Measurements from ENCODE around the gene RTBDN. TPM values are rescaled to one million over a fixed set of nuclear protein-coding genes. Genes with fewer than 3 reads are reported as not detected.

Gene RTBDN
- total and polyA plus RNA-seq, 2 experiments from 2014 or later = 4.1 to 4.6 TPM

GRCh38 chr19:12880551-12881171 is 46.3 kb upstream of the RTBDN start (continued):
- TF ChIP-seq JUNB (IDR thresholded peaks at IDR 0.05; ENCODE audit: unreplicated experiment) = no peak

GRCh38 chr19:12875086-12875485 is 40.7 kb upstream of the RTBDN start:
- peaks cover 55% of the 10 kb centered on the region for H3K36me3 Mint-ChIP-seq (ENCODE audit: low read depth)
- no peak overlapping the region; the same call in 2 of the 3 replicates for H3K4me3 Mint-ChIP-seq
- no peak overlapping the region for H3K27ac ChIP-seq (ENCODE audit: low read depth)
- peaks cover under 1% of the 10 kb centered on the region; the same call in 1 of the 2 replicates for H3K27me3 ChIP-seq (ENCODE audit: insufficient read depth)
- H2AFZ ChIP-seq = no peak overlapping the region
- H3K4me3 ChIP-seq = no peak overlapping the region
- no peaks in the 10 kb centered on the region for H3K4me1 ChIP-seq (ENCODE audit: insufficient read depth)
- DNase-seq (ENCODE audit: low spot score) (no peak), ATAC-seq (no peak)
- H3K27me3 Mint-ChIP-seq (ENCODE audit: insufficient read depth, low read depth, poor library complexity) = peaks cover 7% of the 10 kb centered on the region
- peaks cover 8% of the 10 kb centered on the region for H3F3A ChIP-seq (replicated peaks; ENCODE audit: low read depth)
- H3K36me3 ChIP-seq (ENCODE audit: insufficient read depth) = no peaks in the 10 kb centered on the region
- H3K4me1 Mint-ChIP-seq = peaks cover 1% of the 10 kb centered on the region; the same call in 1 of the 3 replicates
- no peaks in the 10 kb centered on the region for H3K9me2 ChIP-seq (ENCODE audit: insufficient read depth)
- H3K27ac Mint-ChIP-seq = no peak overlapping the region
- H3K79me2 ChIP-seq (replicated peaks; ENCODE audit: insufficient read depth) = no peaks in the 10 kb centered on the region
- H4K20me1 ChIP-seq (replicated peaks; ENCODE audit: insufficient read depth) = no peaks in the 10 kb centered on the region
- TF ChIP-seq NANOG (IDR thresholded peaks at IDR 0.05; ENCODE audit: borderline replicate concordance) = no peak
- TF ChIP-seq STAT1 (IDR thresholded peaks at IDR 0.05; ENCODE audit: unreplicated experiment) = no peak
- no peak for TF ChIP-seq ZNF331 (CRISPR knock-in tag; IDR thresholded peaks at IDR 0.05; ENCODE audit: low read depth)
- TF ChIP-seq JUNB (IDR thresholded peaks at IDR 0.05; ENCODE audit: unreplicated experiment) = no peak
- TF ChIP-seq EZH2 (IDR thresholded peaks at IDR 0.05; ENCODE audit: low read depth, unreplicated experiment) = no peak
- TF ChIP-seq ZNF114 (CRISPR knock-in tag; IDR thresholded peaks at IDR 0.05) = no peak
- TF ChIP-seq POLR2AphosphoS5 (IDR thresholded peaks at IDR 0.05; ENCODE audit: low read depth) = no peak
- TF ChIP-seq CREB1 (CRISPR knock-in tag; IDR thresholded peaks at IDR 0.05; ENCODE audit: low read depth) = no peak
- no peak for TF ChIP-seq ETS1 (IDR thresholded peaks at IDR 0.05)
- no peak for TF ChIP-seq EZH2phosphoT487 (IDR thresholded peaks at IDR 0.05; ENCODE audit: unreplicated experiment)
- TF ChIP-seq, protein P1, sequence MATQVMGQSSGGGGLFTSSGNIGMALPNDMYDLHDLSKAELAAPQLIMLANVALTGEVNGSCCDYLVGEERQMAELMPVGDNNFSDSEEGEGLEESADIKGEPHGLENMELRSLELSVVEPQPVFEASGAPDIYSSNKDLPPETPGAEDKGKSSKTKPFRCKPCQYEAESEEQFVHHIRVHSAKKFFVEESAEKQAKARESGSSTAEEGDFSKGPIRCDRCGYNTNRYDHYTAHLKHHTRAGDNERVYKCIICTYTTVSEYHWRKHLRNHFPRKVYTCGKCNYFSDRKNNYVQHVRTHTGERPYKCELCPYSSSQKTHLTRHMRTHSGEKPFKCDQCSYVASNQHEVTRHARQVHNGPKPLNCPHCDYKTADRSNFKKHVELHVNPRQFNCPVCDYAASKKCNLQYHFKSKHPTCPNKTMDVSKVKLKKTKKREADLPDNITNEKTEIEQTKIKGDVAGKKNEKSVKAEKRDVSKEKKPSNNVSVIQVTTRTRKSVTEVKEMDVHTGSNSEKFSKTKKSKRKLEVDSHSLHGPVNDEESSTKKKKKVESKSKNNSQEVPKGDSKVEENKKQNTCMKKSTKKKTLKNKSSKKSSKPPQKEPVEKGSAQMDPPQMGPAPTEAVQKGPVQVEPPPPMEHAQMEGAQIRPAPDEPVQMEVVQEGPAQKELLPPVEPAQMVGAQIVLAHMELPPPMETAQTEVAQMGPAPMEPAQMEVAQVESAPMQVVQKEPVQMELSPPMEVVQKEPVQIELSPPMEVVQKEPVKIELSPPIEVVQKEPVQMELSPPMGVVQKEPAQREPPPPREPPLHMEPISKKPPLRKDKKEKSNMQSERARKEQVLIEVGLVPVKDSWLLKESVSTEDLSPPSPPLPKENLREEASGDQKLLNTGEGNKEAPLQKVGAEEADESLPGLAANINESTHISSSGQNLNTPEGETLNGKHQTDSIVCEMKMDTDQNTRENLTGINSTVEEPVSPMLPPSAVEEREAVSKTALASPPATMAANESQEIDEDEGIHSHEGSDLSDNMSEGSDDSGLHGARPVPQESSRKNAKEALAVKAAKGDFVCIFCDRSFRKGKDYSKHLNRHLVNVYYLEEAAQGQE (IDR thresholded peaks at IDR 0.05; ENCODE audit: unreplicated experiment) = no peak
- no peak overlapping the region for H3K4me2 ChIP-seq
- peaks cover 13% of the 10 kb centered on the region for H3K9me3 Mint-ChIP-seq

Measured in GM23338 (cell line).